ENCODE measurements around the gene TPP2. TPM values are rescaled to one million over a fixed set of nuclear protein-coding genes. Genes with fewer than 3 reads are reported as not detected.

TPP2 gene
- total RNA-seq, 1 experiment from 2014 or later, result 31.6 TPM

- H3K27me3 ChIP-seq (ENCODE audit: control insufficient read depth, insufficient read depth, low read length), result peaks cover 4% of the 10 kb centered on the region; the same call in 1 of the 2 replicates
- H3K4me3 ChIP-seq (ENCODE audit: low read depth in 2 of 2, low read length in 2 of 2), result no peak overlapping the region
- in situ Hi-C loops (cut with HindIII; ENCODE audit: low pct_unique_long_range_greater_than_20kb, low sequenced_read_pairs) (no loop called here), intact Hi-C loops (cut with micrococcal nuclease; ENCODE audit: unreplicated experiment) (no loop called here)
- ChIA-PET CTCF (no interaction called here), POLR2A (no interaction called here)
- no peak overlapping the region for H3K27ac ChIP-seq (ENCODE audit: low read length)
- TF ChIP-seq REST (IDR thresholded peaks at IDR 0.05; ENCODE audit: insufficient read depth in 1 of 2, low read depth in 2 of 2, low read length in 1 of 2) (no peak), CTCF (IDR thresholded peaks at IDR 0.05) (no peak), TCF7L2 (IDR thresholded peaks at IDR 0.05; ENCODE audit: low read depth, low read length) (no peak), SIN3A (IDR thresholded peaks at IDR 0.05; ENCODE audit: borderline replicate concordance, insufficient read depth, low read depth, low read length) (no peak), POLR2AphosphoS5 (IDR thresholded peaks at IDR 0.05; ENCODE audit: low read depth, low read length) (no peak)
- BruUV-seq (replicated peaks), result no TSS peak
- no peaks in the 10 kb centered on the region for H3K9me3 ChIP-seq (ENCODE audit: control insufficient read depth, insufficient read depth, low read depth, low read length)
- DNase-seq (ENCODE audit: low read depth, low spot score) (no peak), ATAC-seq (no peak)
- H3K4me1 ChIP-seq (ENCODE audit: control insufficient read depth, insufficient read depth, low read length), result no peaks in the 10 kb centered on the region
- no peaks in the 10 kb centered on the region for H3K36me3 ChIP-seq (ENCODE audit: control insufficient read depth, insufficient read depth, low read length)
Measured at GRCh38 chr13:102561933-102562332, 34.9 kb upstream of the TPP2 start.

DNA sequence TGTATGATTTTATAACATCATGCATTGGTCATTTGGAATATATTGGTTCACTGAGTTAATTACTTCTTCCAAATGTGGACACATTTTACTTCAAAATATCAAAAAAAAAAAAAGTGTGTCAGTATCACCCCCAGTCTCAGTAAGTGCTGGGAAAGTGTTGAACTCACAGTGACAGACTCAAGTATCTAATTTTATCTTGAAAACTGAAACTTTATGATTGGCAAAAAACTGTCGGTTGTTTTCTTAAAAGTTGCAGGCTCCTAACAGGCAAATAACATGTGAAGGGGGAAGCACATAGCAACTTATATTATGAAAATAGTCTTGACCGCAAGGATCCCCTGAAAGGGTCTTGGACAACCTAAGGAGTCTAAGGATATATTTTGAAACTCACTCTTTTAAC lies 33.5 kb upstream of the TPP2 start:
- peaks cover 4% of the 10 kb centered on the region; the same call in 1 of the 2 replicates for H3K27me3 ChIP-seq (ENCODE audit: control insufficient read depth, insufficient read depth, low read length)
- CTCF ChIA-PET, result no interaction called here
- H3K36me3 ChIP-seq (ENCODE audit: control insufficient read depth, insufficient read depth, low read length), result no peaks in the 10 kb centered on the region
- BruUV-seq (replicated peaks), result no TSS peak
- POLR2A ChIA-PET, result no interaction called here
- H3K9me3 ChIP-seq (ENCODE audit: control insufficient read depth, insufficient read depth, low read depth, low read length), result no peaks in the 10 kb centered on the region
- H3K4me3 ChIP-seq (ENCODE audit: low read depth in 2 of 2, low read length in 2 of 2), result no peak overlapping the region
- TF ChIP-seq REST (IDR thresholded peaks at IDR 0.05; ENCODE audit: insufficient read depth in 1 of 2, low read depth in 2 of 2, low read length in 1 of 2) (no peak), SIN3A (IDR thresholded peaks at IDR 0.05; ENCODE audit: borderline replicate concordance, insufficient read depth, low read depth, low read length) (no peak), TCF7L2 (IDR thresholded peaks at IDR 0.05; ENCODE audit: low read depth, low read length) (no peak), POLR2AphosphoS5 (IDR thresholded peaks at IDR 0.05; ENCODE audit: low read depth, low read length) (no peak), CTCF (IDR thresholded peaks at IDR 0.05) (no peak)
- DNase-seq (ENCODE audit: low read depth, low spot score) (no peak), ATAC-seq (no peak)
- H3K4me1 ChIP-seq (ENCODE audit: control insufficient read depth, insufficient read depth, low read length), result no peaks in the 10 kb centered on the region
- in situ Hi-C loops (cut with HindIII; ENCODE audit: low pct_unique_long_range_greater_than_20kb, low sequenced_read_pairs), result no loop called here
- intact Hi-C loops (cut with micrococcal nuclease; ENCODE audit: unreplicated experiment), result no loop called here
- no peak overlapping the region for H3K27ac ChIP-seq (ENCODE audit: low read length)

All from Panc1 (cell line).